ENCODE measurements around the gene STAT3. TPM values are rescaled to one million over a fixed set of nuclear protein-coding genes. Genes with fewer than 3 reads are reported as not detected.
"Not testable (repeated sequence)": the region's sequence is repeated elsewhere in the genome, so short reads cannot be mapped to it uniquely, and the experiment has no call there.

STAT3 gene
- total and polyA plus RNA-seq, 9 of the 15 experiments (the other 6 are each of a cell fraction or from before 2014, with no cell fraction given) = 90.0 to 179 (median 114) TPM

DNA sequence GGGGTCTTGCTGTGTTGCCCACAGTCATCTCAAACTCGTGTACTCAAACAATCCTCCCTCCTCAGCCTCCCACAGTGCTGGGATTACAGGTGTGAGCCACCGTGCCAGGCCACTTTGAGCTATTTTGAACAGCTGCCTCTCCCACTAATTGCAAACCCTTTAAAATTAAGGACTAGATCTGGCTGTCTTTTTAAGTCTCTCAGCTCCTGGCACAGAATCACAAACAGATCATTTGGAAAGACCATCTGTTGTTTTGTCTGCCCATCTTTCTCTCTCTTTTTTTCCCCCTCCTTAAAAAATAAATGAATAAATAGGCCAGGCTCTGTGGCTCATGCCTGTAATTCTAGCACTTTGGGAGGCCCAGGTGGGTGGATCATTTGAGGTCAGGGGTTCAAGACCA lies 10.9 kb upstream of the STAT3 start:
- ATAC-seq = no peak

DNA sequence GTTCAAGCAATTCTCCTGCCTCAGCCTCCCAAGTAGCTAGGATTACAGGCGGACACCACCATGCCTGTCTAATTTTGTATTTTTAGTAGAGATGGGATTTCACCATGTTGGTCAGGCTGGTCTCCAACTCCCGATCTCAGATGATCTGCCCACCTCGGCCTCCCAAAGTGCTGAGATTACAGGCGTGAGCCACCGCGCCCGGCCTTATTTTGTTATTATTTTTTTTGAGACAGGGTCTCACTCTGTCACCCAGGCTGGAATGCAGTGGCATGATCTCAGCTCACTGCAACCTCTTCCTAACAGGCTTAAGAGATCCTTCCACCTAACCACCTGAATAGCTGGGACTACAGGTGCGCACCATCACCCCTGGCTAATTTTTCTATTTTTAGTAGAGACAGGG lies 7.4 kb upstream of the STAT3 start:
- H3K27me3 ChIP-seq (ENCODE audit: control insufficient read depth in 2 of 2, insufficient read depth in 2 of 2, low read length in 2 of 2); ATAC-seq; intact Hi-C loops (cut with micrococcal nuclease); H3K9me3 ChIP-seq (replicated peaks; ENCODE audit: control insufficient read depth, insufficient read depth, low read depth, low read length); H3K36me3 ChIP-seq (ENCODE audit: control insufficient read depth, insufficient read depth, low read length); H4K20me1 ChIP-seq (replicated peaks; ENCODE audit: control insufficient read depth, insufficient read depth, low read length); H3K4me2 ChIP-seq (ENCODE audit: insufficient read depth, low read length); BruUV-seq (replicated peaks); DNase-seq (ENCODE audit: extremely low read depth in 1 of 4, low spot score in 3 of 4); H3K4me1 ChIP-seq (replicated peaks in 1 of 2; ENCODE audit: control insufficient read depth in 2 of 2, insufficient read depth in 2 of 2, low read length in 2 of 2); H3K4me3 ChIP-seq; H3K9ac ChIP-seq (ENCODE audit: insufficient read depth in 1 of 2, low read depth in 2 of 2, low read length in 2 of 2); H3K27ac ChIP-seq (ENCODE audit: extremely low read depth, low read depth, low read length); H3K79me2 ChIP-seq (ENCODE audit: control insufficient read depth, insufficient read depth, low read length); H2AFZ ChIP-seq (ENCODE audit: low read depth, low read length); H3K9me1 ChIP-seq (ENCODE audit: control insufficient read depth, insufficient read depth, low read length); in situ Hi-C loops (cut with MboI); FAIRE-seq; CTCF ChIA-PET (ENCODE audit: low intra/inter-chr PET ratio): not testable (repeated sequence)
- POLR2A ChIA-PET = interaction anchor here (1.1 kb wide), 1 partner anchor 120 kb away, joined by 4 read pairs; no protein-coding TSS in a partner anchor
- WGBS (ENCODE audit: insufficient coverage, low coverage, missing lambda C conversion rate) = 94% methylated on average over 8 of the region's 8 CpGs

More for the DNA sequence above, 10.9 kb upstream of the STAT3 start:
- DNase-seq (ENCODE audit: extremely low read depth in 1 of 4, low spot score in 3 of 4) (no peak), FAIRE-seq (no peak)
- no peak overlapping the region for H2AFZ ChIP-seq (ENCODE audit: low read depth, low read length)
- POLR2A ChIA-PET = interaction anchor here (0.6 to 1.5 kb wide), 5 partner anchors 8 to 85 kb away, joined by 3 to 6 read pairs (median 4); partner anchors contain the start of gene STAT3
- no peaks in the 10 kb centered on the region for H3K9me1 ChIP-seq (ENCODE audit: control insufficient read depth, insufficient read depth, low read length)
- H3K4me2 ChIP-seq (ENCODE audit: insufficient read depth, low read length) = no peak overlapping the region
- CTCF ChIA-PET (ENCODE audit: low intra/inter-chr PET ratio) = interaction anchor here (1.1 kb wide), 1 partner anchor 77 kb away, joined by 3 read pairs; no protein-coding TSS in a partner anchor
- H3K27me3 ChIP-seq (ENCODE audit: control insufficient read depth in 2 of 2, insufficient read depth in 2 of 2, low read length in 2 of 2) = no peaks in the 10 kb centered on the region
- TF ChIP-seq ZNF217 (CRISPR knock-in tag; IDR thresholded peaks at IDR 0.05) (no peak), ZNF707 (CRISPR knock-in tag; conservative IDR thresholded peaks at IDR 0.05) (no peak), ESRRA (IDR thresholded peaks at IDR 0.05; ENCODE audit: borderline replicate concordance, low read depth) (no peak), ZNF785 (CRISPR knock-in tag; IDR thresholded peaks at IDR 0.05) (no peak), MIER1 (IDR thresholded peaks at IDR 0.05; ENCODE audit: low read depth) (no peak), ZNF212 (CRISPR knock-in tag; IDR thresholded peaks at IDR 0.05) (no peak), NBN (IDR thresholded peaks at IDR 0.05; ENCODE audit: low read depth) (no peak), TAF9B (IDR thresholded peaks at IDR 0.05; ENCODE audit: partially characterized antibody) (no peak), NEUROD1 (IDR thresholded peaks at IDR 0.05; ENCODE audit: borderline replicate concordance, low read depth, low read length, partially characterized antibody) (no peak), SUPT5H (IDR thresholded peaks at IDR 0.05) (no peak)
- TF ChIP-seq, protein P1, sequence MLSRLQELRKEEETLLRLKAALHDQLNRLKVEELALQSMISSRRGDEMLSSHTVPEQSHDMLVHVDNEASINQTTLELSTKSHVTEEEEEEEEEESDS (CRISPR knock-in tag; IDR thresholded peaks at IDR 0.05) = no peak
- H3K9me3 ChIP-seq (replicated peaks; ENCODE audit: control insufficient read depth, insufficient read depth, low read depth, low read length) = no peaks in the 10 kb centered on the region
- WGBS (ENCODE audit: insufficient coverage, low coverage, missing lambda C conversion rate) = 32% methylated on average over 2 of the region's 2 CpGs
- intact Hi-C loops (cut with micrococcal nuclease) (no loop called here), in situ Hi-C loops (cut with MboI) (no loop called here)
- H3K27ac ChIP-seq (ENCODE audit: extremely low read depth, low read depth, low read length) = no peak overlapping the region
- no peaks in the 10 kb centered on the region for H3K79me2 ChIP-seq (ENCODE audit: control insufficient read depth, insufficient read depth, low read length)
- no TSS peak for BruUV-seq (replicated peaks)
- H3K4me3 ChIP-seq = no peak overlapping the region
- peaks cover 21% of the 10 kb centered on the region; the same call in 2 of the 3 replicates for H3K36me3 ChIP-seq (ENCODE audit: control insufficient read depth, insufficient read depth, low read length)
- H3K9ac ChIP-seq (ENCODE audit: insufficient read depth in 1 of 2, low read depth in 2 of 2, low read length in 2 of 2) = no peak overlapping the region
- H4K20me1 ChIP-seq (replicated peaks; ENCODE audit: control insufficient read depth, insufficient read depth, low read length) = no peaks in the 10 kb centered on the region
- H3K4me1 ChIP-seq (replicated peaks in 1 of 2; ENCODE audit: control insufficient read depth in 2 of 2, insufficient read depth in 2 of 2, low read length in 2 of 2) = peaks cover 8 to 16% of the 10 kb centered on the region in 2 experiments; a peak in 3 of 5 replicates
